Aortic smooth muscle cell (primary cell): ENCODE results near the gene PATL1. TPM values are rescaled to one million over a fixed set of nuclear protein-coding genes. Genes with fewer than 3 reads are reported as not detected.

Source experiments
- total RNA-seq: library from RNA; depleted of rRNA; stranded (reverse); fragments of >200 nt; gene quantifications from 2 replicates; pipeline ENCODE4 v1.2.3, GENCODE V29; 2014

PATL1 gene
- 5.3 and 7.3 TPM in 2 replicates for total RNA-seq

GRCh38 chr11:59668950-59669610 is at the start of gene PATL1:
PATL1 (minus strand) TSS chr11:59669037; CDS start chr11:59668895, 142 bp downstream.

GRCh38 chr11:59713745-59714144 is 44.9 kb upstream of the PATL1 start, which contains the start of gene OR10V1:
OR10V1 (minus strand) TSS chr11:59713845; CDS start chr11:59713845, 0 bp downstream.

GRCh38 chr11:59615637-59616395 is 53.0 kb downstream of the PATL1 start, which contains the start of gene OSBP:
OSBP (minus strand) TSS chr11:59615774; CDS start chr11:59615664, 110 bp downstream.

Other genes starting within 250 kb of the PATL1 start
- gene OR5A2, start 242.6 kb downstream of the PATL1 start, total RNA-seq, result not detected in 2 replicates
- not detected in 2 replicates for gene OR5A1, start 232.6 kb downstream of the PATL1 start, total RNA-seq
- not detected in 2 replicates for gene OR4D6, start 212.1 kb downstream of the PATL1 start, total RNA-seq
- not detected in 2 replicates for gene OR4D10, start 195.7 kb downstream of the PATL1 start, total RNA-seq
- not detected in 2 replicates for gene OR4D11, start 165.5 kb downstream of the PATL1 start, total RNA-seq
- gene OR4D9, start 157.5 kb downstream of the PATL1 start, total RNA-seq, result not detected in 2 replicates
- 35.0 and 40.8 TPM in 2 replicates for gene OSBP, start 53.3 kb downstream of the PATL1 start, total RNA-seq
- not detected in 2 replicates for gene OR10V1, start 44.8 kb upstream of the PATL1 start, total RNA-seq
- 16.5 and 25.9 TPM in 2 replicates for gene STX3, start 86.3 kb upstream of the PATL1 start, total RNA-seq
- 30.5 and 35.4 TPM in 2 replicates for gene MRPL16, start 141.7 kb upstream of the PATL1 start, total RNA-seq
- gene CBLIF, start 176.5 kb upstream of the PATL1 start, total RNA-seq, result not detected in 2 replicates
- under 0.01 TPM in 1 of 2 replicates, not detected in the other for gene TCN1, start 197.4 kb upstream of the PATL1 start, total RNA-seq
- gene OOSP3, start 209.7 kb upstream of the PATL1 start, total RNA-seq, result not detected in 2 replicates